ENCODE results near the gene SEPTIN11. TPM values are rescaled to one million over a fixed set of nuclear protein-coding genes. Genes with fewer than 3 reads are reported as not detected.
A peak's percentile ranks its signal among the peaks of the same experiment; 100 is the strongest.

Gene SEPTIN11
- polyA plus RNA-seq, 1 donor from 2014 or later: 61.3 TPM

DNA sequence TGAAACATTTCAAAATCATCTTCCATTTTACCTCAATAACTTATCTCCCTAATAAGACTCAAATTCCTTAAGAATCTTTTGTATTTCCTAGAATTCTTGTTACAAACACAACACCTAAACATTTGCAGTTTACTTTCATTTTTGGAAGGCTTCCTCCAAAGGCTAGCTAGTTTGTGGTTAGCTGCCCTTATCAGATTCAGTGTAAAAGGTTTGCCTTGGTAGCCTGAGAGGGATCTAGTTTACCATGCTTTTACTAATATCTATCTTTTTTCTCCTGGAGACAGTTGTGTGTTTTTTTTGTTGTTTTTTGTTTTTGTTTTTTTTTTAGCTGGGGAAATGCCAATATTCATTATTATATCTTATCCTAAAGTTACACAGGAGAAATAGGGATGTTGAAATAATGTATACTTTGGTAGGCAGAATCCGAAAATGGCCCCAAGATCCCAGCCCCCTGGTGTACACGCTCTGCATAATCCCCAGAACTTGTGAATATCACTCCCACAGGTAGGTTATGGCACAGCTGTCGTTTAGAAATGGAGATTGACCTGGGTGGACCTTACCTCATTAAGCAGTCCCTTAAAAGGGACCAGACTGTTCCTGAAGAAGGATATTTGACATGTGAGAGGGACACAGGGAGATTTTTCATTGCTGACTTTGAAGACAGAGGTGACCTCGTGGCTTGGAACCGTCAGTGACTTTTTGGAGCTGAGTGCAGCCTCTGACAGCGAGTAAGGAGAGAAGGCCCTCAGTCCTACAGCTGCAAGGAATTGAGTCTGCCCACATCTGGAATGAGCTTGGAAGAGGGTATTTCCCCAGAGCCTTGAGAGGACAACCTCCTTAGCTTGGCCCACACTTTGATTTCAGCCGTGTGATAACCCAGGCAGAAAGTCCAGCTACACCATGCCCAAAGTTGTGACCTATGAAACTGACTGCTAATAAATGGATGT, 33.4 kb downstream of the SEPTIN11 start:
- Histone ChIP-seq H3K9me3 (ENCODE audit: low read length) (no peaks in the 10 kb centered on the region), H3K27ac (ENCODE audit: low read length) (no peak overlapping the region), H3K4me3 (ENCODE audit: low read length) (no peak overlapping the region), H3K4me2 (ENCODE audit: low read length) (no peak overlapping the region), H4K20me1 (ENCODE audit: insufficient read depth) (no peaks in the 10 kb centered on the region), H3K79me2 (replicated peaks; ENCODE audit: insufficient read depth, low read length) (peaks cover 76% of the 10 kb centered on the region), H3K9me2 (ENCODE audit: insufficient read depth, low read length) (no peaks in the 10 kb centered on the region), H3K9ac (ENCODE audit: low read length) (no peak overlapping the region), H3F3A (ENCODE audit: insufficient read depth, low read length, poor library complexity, severe bottlenecking) (no peaks in the 10 kb centered on the region), H3K27me3 (ENCODE audit: insufficient read depth, low read depth, low read length) (no peaks in the 10 kb centered on the region), H2AFZ (ENCODE audit: low read depth, low read length) (no peak overlapping the region), H3K36me3 (ENCODE audit: insufficient read depth, low read length) (no peaks in the 10 kb centered on the region)
- TF ChIP-seq TAF1 (IDR thresholded peaks at IDR 0.05; ENCODE audit: low read depth) (no peak), REST (IDR thresholded peaks at IDR 0.05; ENCODE audit: borderline replicate concordance) (no peak), EZH2 (IDR thresholded peaks at IDR 0.05; ENCODE audit: borderline replicate concordance, insufficient read depth, low read length, poor library complexity, severe bottlenecking) (no peak), EP300 (conservative IDR thresholded peaks at IDR 0.05; ENCODE audit: poor library complexity, severe bottlenecking) (no peak), POLR2AphosphoS5 (IDR thresholded peaks at IDR 0.05) (no peak), RAD21 (conservative IDR thresholded peaks at IDR 0.05) (no peak), MXI1 (conservative IDR thresholded peaks at IDR 0.05; ENCODE audit: poor library complexity, severe bottlenecking) (no peak)

GRCh38 chr4:76984127-76984526, 34.6 kb downstream of the SEPTIN11 start:
- Histone ChIP-seq H3K36me3 (ENCODE audit: insufficient read depth, low read length) (no peaks in the 10 kb centered on the region), H3F3A (ENCODE audit: insufficient read depth, low read length, poor library complexity, severe bottlenecking) (no peaks in the 10 kb centered on the region), H3K4me2 (ENCODE audit: low read length) (no peak overlapping the region), H3K9me3 (ENCODE audit: low read length) (no peaks in the 10 kb centered on the region), H3K9ac (ENCODE audit: low read length) (no peak overlapping the region), H3K27me3 (ENCODE audit: insufficient read depth, low read depth, low read length) (no peaks in the 10 kb centered on the region), H3K79me2 (replicated peaks; ENCODE audit: insufficient read depth, low read length) (peaks cover 75% of the 10 kb centered on the region), H3K27ac (ENCODE audit: low read length) (no peak overlapping the region), H4K20me1 (ENCODE audit: insufficient read depth) (no peaks in the 10 kb centered on the region), H2AFZ (ENCODE audit: low read depth, low read length) (no peak overlapping the region), H3K4me3 (ENCODE audit: low read length) (no peak overlapping the region), H3K9me2 (ENCODE audit: insufficient read depth, low read length) (no peaks in the 10 kb centered on the region)
- TF ChIP-seq, protein P1, sequence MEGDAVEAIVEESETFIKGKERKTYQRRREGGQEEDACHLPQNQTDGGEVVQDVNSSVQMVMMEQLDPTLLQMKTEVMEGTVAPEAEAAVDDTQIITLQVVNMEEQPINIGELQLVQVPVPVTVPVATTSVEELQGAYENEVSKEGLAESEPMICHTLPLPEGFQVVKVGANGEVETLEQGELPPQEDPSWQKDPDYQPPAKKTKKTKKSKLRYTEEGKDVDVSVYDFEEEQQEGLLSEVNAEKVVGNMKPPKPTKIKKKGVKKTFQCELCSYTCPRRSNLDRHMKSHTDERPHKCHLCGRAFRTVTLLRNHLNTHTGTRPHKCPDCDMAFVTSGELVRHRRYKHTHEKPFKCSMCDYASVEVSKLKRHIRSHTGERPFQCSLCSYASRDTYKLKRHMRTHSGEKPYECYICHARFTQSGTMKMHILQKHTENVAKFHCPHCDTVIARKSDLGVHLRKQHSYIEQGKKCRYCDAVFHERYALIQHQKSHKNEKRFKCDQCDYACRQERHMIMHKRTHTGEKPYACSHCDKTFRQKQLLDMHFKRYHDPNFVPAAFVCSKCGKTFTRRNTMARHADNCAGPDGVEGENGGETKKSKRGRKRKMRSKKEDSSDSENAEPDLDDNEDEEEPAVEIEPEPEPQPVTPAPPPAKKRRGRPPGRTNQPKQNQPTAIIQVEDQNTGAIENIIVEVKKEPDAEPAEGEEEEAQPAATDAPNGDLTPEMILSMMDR (IDR thresholded peaks at IDR 0.05; ENCODE audit: poor library complexity, severe bottlenecking): peak; percentile 34
- TF ChIP-seq REST (IDR thresholded peaks at IDR 0.05; ENCODE audit: borderline replicate concordance): no peak
